Measurements from ENCODE around the gene ETFRF1.

GRCh38 chr12:25251769-25252168 is 56.7 kb downstream of the ETFRF1 start:
- TF ChIP-seq POLR2A (IDR thresholded peaks at IDR 0.05): no peak
- TF ChIP-seq EP300 (IDR thresholded peaks at IDR 0.05; ENCODE audit: low read depth): no peak
